Neural cell (in vitro differentiated cells): ENCODE data around the gene PRPF38B. TPM values are rescaled to one million over a fixed set of nuclear protein-coding genes. Genes with fewer than 3 reads are reported as not detected.

Source experiments
- H2AFZ ChIP-seq: fragments of 200-600, 300-800 bp; sonication (generic), shearing (Covaris generic); 2 replicates; pipeline ENCODE4 v1.6.0; 2014; ENCODE audit warnings: low read depth, mild to moderate bottlenecking, antibody characterized with exemption, low read length, moderate library complexity
- H3F3A ChIP-seq: fragments of 200-600 bp; shearing (Covaris generic); 2 replicates; pipeline ENCODE4 v1.6.1; 2016; ENCODE audit warnings: mild to moderate bottlenecking, moderate library complexity, mixed read lengths, antibody characterized with exemption, low read length; ENCODE audit not compliant: insufficient read depth, poor library complexity, severe bottlenecking
- H3K27ac ChIP-seq: fragments of 200-600, 300-800 bp; sonication (generic), shearing (Covaris generic); 2 replicates; pipeline ENCODE4 v1.5.1; 2014; ENCODE audit warnings: mild to moderate bottlenecking, low read length, moderate library complexity
- H3K27me3 ChIP-seq: fragments of 300-800, 200-600 bp; sonication (generic), shearing (Covaris generic); 2 replicates; pipeline ENCODE4 v1.6.0; 2014; ENCODE audit warnings: mild to moderate bottlenecking, low read depth, low read length, moderate library complexity; ENCODE audit not compliant: insufficient read depth
- H3K36me3 ChIP-seq: fragments of 300-800, 200-600 bp; sonication (generic), shearing (Covaris generic); 2 replicates; pipeline ENCODE4 v1.5.1; 2014; ENCODE audit warnings: mild to moderate bottlenecking, antibody characterized with exemption, low read length, moderate library complexity; ENCODE audit not compliant: insufficient read depth
- H3K4me2 ChIP-seq: fragments of 300-800, 200-600 bp; sonication (generic), shearing (Covaris generic); 2 replicates; pipeline ENCODE4 v1.6.0; 2014; ENCODE audit warnings: mild to moderate bottlenecking, low read length
- H3K4me3 ChIP-seq: fragments of 300-800, 200-600 bp; sonication (generic), shearing (Covaris generic); 2 replicates; pipeline ENCODE4 v1.5.1; 2014; ENCODE audit warnings: mild to moderate bottlenecking, low read length, moderate library complexity
- H3K79me2 ChIP-seq: fragments of 200-600 bp; shearing (Covaris generic); replicated peaks from 2 replicates; pipeline ENCODE4 v1.6.0; 2014; ENCODE audit warnings: mild to moderate bottlenecking, low read length, moderate library complexity; ENCODE audit not compliant: insufficient read depth
- H3K9ac ChIP-seq: fragments of 300-800, 200-600 bp; sonication (generic), shearing (Covaris generic); 2 replicates; pipeline ENCODE4 v1.6.1; 2016; ENCODE audit warnings: mild to moderate bottlenecking, low read length, mixed read lengths
- H3K9me2 ChIP-seq: fragments of 200-600 bp; shearing (Covaris generic); 2 replicates; pipeline ENCODE4 v1.6.1; 2016; ENCODE audit warnings: mild to moderate bottlenecking, low read length, mixed read lengths; ENCODE audit not compliant: insufficient read depth
- H3K9me3 ChIP-seq: fragments of 200-600, 300-800 bp; sonication (generic), shearing (Covaris generic); 2 replicates; pipeline ENCODE4 v1.6.1; 2016; ENCODE audit warnings: mild to moderate bottlenecking, mixed run types, low read length, moderate library complexity, mixed read lengths
- H4K20me1 ChIP-seq: fragments of 200-600 bp; shearing (Covaris generic); 2 replicates; pipeline ENCODE4 v1.6.1; 2016; ENCODE audit warnings: mild to moderate bottlenecking, mixed run types; ENCODE audit not compliant: insufficient read depth
- EP300 ChIP-seq: fragments of 450-650 bp; conservative IDR thresholded peaks from 2 replicates; pipeline ENCODE4 v1.6.1; 2014; ENCODE audit warnings: antibody characterized with exemption, mild to moderate bottlenecking, moderate library complexity; ENCODE audit not compliant: poor library complexity, severe bottlenecking
- EZH2 ChIP-seq: fragments of 200-600, 300-800 bp; shearing (Covaris generic), sonication (generic); IDR thresholded peaks from 2 replicates; pipeline ENCODE4 v1.6.1; 2014; ENCODE audit warnings: antibody characterized with exemption, low read length, borderline replicate concordance, mild to moderate bottlenecking; ENCODE audit not compliant: insufficient read depth, poor library complexity, severe bottlenecking
- MXI1 ChIP-seq: fragments of 450-650 bp; conservative IDR thresholded peaks from 2 replicates; pipeline ENCODE4 v1.6.1; 2014; ENCODE audit warnings: antibody characterized with exemption, mild to moderate bottlenecking; ENCODE audit not compliant: poor library complexity, severe bottlenecking
- POLR2AphosphoS5 ChIP-seq: IDR thresholded peaks from 2 replicates; pipeline ENCODE4 v1.6.1; 2012
- RAD21 ChIP-seq: fragments of 450-650 bp; conservative IDR thresholded peaks from 2 replicates; pipeline ENCODE4 v1.6.1; 2014; ENCODE audit warnings: antibody characterized with exemption, mild to moderate bottlenecking, moderate library complexity
- SMC3 ChIP-seq: fragments of 450-650 bp; conservative IDR thresholded peaks from 2 replicates; pipeline ENCODE4 v1.6.1; 2014; ENCODE audit warnings: antibody characterized with exemption, mild to moderate bottlenecking, moderate library complexity; ENCODE audit not compliant: poor library complexity
- TAF1 ChIP-seq: IDR thresholded peaks from 2 replicates; pipeline ENCODE4 v1.6.1; 2012; ENCODE audit warnings: low read depth
- polyA plus RNA-seq: library from polyadenylated mRNA; depleted of rRNA; stranded (reverse); fragments of >200 nt; gene quantifications from 2 replicates; pipeline ENCODE4 v1.2.3, GENCODE V29; 2014
- TF ChIP-seq, protein P1 (sequence below): IDR thresholded peaks from 2 replicates; pipeline ENCODE4 v1.6.1; 2012; ENCODE audit warnings: borderline replicate concordance
- TF ChIP-seq, protein P2 (sequence below): fragments of 450-650 bp; IDR thresholded peaks from 2 replicates; pipeline ENCODE4 v1.5.1; 2014; ENCODE audit warnings: antibody characterized with exemption, mild to moderate bottlenecking, moderate library complexity; ENCODE audit not compliant: poor library complexity, severe bottlenecking

The PRPF38B gene
- polyA plus RNA-seq, 1 donor from 2014 or later, result 31.9 TPM

DNA sequence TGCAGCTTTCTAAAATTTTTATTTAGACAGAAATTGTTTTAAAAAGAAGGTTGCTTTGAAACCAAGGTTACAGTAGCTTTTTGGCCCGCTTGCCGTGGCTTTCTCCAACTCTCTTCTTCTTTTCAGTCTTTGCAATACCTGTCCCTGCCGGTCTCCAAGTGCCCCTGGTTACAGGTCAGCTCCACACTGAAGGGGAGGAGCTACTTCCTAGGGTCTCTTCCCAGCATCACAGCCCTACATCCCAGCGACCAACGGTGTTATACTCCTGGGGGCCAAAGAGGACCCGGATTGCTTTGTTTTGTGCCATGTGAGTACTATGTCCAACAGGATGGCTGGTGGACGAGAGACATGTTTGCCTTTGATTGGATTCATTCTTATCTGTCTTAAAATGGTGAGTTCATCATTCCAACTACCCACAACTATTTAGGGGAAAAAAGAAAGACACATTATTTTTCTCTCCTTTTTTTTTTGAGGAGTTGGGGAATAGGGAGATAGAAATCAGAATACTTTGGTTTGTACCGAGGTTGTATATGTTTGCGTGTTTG is 20.6 kb downstream of the PRPF38B start, which contains the start of gene FNDC7:
FNDC7 (plus strand) TSS at position 303 of the 545 bp plus-strand sequence; CDS start at position 329, 26 bp downstream.
- Histone ChIP-seq H4K20me1 (no peaks in the 10 kb centered on the region), H3K36me3 (no peaks in the 10 kb centered on the region), H3K27ac (no peak within 1 kb of the TSS), H3K79me2 (no peaks in the 10 kb centered on the region), H3K4me2 (no peak within 1 kb of the TSS), H3K9ac (no peak within 1 kb of the TSS), H3K9me3 (no peaks in the 10 kb centered on the region), H3K9me2 (no peaks in the 10 kb centered on the region), H3K4me3 (no peak within 1 kb of the TSS), H3F3A (no peaks in the 10 kb centered on the region), H3K27me3 (no peaks in the 10 kb centered on the region), H2AFZ (no peak within 1 kb of the TSS)
- TF ChIP-seq, protein P1, sequence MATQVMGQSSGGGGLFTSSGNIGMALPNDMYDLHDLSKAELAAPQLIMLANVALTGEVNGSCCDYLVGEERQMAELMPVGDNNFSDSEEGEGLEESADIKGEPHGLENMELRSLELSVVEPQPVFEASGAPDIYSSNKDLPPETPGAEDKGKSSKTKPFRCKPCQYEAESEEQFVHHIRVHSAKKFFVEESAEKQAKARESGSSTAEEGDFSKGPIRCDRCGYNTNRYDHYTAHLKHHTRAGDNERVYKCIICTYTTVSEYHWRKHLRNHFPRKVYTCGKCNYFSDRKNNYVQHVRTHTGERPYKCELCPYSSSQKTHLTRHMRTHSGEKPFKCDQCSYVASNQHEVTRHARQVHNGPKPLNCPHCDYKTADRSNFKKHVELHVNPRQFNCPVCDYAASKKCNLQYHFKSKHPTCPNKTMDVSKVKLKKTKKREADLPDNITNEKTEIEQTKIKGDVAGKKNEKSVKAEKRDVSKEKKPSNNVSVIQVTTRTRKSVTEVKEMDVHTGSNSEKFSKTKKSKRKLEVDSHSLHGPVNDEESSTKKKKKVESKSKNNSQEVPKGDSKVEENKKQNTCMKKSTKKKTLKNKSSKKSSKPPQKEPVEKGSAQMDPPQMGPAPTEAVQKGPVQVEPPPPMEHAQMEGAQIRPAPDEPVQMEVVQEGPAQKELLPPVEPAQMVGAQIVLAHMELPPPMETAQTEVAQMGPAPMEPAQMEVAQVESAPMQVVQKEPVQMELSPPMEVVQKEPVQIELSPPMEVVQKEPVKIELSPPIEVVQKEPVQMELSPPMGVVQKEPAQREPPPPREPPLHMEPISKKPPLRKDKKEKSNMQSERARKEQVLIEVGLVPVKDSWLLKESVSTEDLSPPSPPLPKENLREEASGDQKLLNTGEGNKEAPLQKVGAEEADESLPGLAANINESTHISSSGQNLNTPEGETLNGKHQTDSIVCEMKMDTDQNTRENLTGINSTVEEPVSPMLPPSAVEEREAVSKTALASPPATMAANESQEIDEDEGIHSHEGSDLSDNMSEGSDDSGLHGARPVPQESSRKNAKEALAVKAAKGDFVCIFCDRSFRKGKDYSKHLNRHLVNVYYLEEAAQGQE, result no peak
- TF ChIP-seq MXI1 (no peak), RAD21 (no peak), EZH2 (no peak), POLR2AphosphoS5 (no peak), TAF1 (no peak), SMC3 (no peak)

DNA sequence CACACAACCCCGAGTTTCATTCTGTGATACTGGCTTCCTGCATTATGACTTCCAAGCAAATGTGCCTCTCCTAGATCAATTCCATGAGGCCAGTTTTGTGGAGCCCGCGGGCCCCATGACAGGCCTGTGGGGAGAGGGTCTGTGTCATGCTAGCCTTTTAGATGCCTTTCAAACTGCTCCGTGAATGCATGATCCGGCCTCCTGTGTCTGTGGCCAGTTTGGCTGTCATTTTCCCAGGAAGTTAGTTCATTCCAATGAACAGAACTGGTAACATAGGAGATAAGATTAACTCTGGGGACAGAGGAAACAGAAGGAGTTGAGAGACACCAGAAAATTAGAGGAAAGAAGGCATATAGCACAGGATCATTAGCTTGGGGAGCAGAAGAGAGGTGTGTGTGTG is 23.8 kb downstream of the PRPF38B start:
- Histone ChIP-seq H3K27ac (no peak overlapping the region), H3K9me2 (no peaks in the 10 kb centered on the region), H3K79me2 (no peaks in the 10 kb centered on the region), H3K9me3 (no peaks in the 10 kb centered on the region), H3K4me3 (no peak overlapping the region), H3K9ac (no peak overlapping the region), H3F3A (no peaks in the 10 kb centered on the region), H3K4me2 (no peak overlapping the region), H3K27me3 (no peaks in the 10 kb centered on the region), H2AFZ (no peak overlapping the region), H3K36me3 (no peaks in the 10 kb centered on the region), H4K20me1 (no peaks in the 10 kb centered on the region)
- no peak for TF ChIP-seq POLR2AphosphoS5
- no peak for TF ChIP-seq EP300
- no peak for TF ChIP-seq RAD21
- TF ChIP-seq EZH2, result no peak
- no peak for TF ChIP-seq MXI1
- TF ChIP-seq, protein P1, result no peak
- TF ChIP-seq, protein P2, sequence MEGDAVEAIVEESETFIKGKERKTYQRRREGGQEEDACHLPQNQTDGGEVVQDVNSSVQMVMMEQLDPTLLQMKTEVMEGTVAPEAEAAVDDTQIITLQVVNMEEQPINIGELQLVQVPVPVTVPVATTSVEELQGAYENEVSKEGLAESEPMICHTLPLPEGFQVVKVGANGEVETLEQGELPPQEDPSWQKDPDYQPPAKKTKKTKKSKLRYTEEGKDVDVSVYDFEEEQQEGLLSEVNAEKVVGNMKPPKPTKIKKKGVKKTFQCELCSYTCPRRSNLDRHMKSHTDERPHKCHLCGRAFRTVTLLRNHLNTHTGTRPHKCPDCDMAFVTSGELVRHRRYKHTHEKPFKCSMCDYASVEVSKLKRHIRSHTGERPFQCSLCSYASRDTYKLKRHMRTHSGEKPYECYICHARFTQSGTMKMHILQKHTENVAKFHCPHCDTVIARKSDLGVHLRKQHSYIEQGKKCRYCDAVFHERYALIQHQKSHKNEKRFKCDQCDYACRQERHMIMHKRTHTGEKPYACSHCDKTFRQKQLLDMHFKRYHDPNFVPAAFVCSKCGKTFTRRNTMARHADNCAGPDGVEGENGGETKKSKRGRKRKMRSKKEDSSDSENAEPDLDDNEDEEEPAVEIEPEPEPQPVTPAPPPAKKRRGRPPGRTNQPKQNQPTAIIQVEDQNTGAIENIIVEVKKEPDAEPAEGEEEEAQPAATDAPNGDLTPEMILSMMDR, result no peak
- no peak for TF ChIP-seq SMC3
- no peak for TF ChIP-seq TAF1
